ENCODE data around the gene SIRT2.
"Not testable (repeated sequence)": the region's sequence is repeated elsewhere in the genome, so short reads cannot be mapped to it uniquely, and the experiment has no call there.

The SIRT2 gene
- 56.6 to 67.6 (median 60.8) reads per million in 4 donors for total RNA-seq

DNA sequence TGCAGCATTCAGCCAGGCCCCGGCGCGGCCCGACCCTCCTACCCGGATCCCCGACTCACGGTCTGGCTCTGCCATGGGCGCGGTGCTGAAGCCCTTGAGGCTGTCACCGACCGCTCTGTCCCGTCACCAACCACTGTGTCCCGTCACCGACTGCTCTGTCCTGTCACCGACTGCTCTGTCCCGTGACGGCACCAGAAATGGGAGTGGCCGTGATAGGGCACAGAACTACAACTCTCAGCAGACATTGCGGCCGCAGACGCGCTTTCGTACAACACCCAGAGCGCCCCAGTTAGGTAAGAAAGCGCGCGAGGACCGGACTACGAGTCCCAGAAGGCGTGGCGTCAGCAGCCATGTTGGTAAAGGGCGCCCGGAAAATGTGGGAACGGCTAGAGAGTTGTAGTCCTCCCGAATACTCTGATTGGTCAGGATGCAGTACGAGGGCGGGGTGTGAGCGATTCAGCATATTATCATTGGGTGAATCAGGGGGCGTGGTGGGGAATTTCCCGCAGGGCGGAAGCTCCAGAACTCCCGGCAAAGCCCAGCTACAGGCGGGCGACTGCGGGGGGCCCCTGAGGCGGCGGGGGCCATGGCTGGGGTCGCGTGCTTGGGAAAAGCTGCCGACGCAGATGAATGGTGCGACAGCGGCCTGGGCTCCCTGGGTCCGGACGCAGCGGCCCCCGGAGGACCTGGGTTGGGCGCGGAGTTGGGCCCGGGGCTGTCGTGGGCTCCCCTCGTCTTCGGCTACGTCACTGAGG lies at the start of gene SIRT2, which contains the start of gene NFKBIB:
TSS of gene SIRT2 (minus strand) at position 172 of the 755 bp plus-strand sequence. CDS start at position 75, 97 bp downstream.
TSS of gene NFKBIB (plus strand) at position 523 of the 755 bp plus-strand sequence. CDS start at position 587, 64 bp downstream.
- peak; percentile 98 to 100 (median 99) for DNase-seq

DNA sequence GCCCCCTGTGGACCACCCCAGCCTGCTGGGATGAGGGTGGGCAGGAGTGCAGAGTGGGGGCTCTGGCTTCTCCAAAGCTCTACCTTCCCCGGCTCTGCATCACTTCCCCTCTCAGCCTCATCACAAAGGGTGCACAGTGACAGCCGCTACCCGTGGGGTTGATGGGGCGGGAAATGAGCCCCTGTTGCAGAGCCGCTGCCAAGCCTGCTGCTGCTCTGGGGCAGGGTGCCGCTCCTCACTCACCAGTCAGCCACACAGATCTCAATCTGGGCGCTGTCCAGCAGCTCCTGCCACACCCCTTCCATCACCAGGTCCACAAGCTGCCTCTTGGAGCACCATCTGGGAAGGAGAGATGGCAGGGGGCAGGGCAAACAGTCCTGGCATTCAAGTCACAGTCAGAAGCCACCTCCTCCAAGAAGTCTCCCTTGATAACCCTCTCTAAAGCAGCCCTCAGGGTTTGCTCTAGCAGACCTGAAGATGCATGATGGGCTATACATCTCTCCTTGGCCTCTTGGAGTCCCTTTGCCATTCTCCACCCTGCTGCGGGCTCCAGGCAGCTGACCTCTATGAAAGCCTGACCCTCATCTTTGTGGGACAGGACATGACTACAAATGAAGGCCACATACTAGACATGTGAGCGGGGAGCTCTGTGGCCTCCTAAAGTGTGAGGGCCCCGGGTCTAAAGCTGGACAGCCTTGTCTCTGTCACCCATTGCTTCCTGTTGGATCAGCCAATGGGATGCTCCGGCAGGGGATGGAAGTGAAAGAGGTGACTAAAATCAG lies 47.0 kb upstream of the SIRT2 start:
- no peak for DNase-seq

DNA sequence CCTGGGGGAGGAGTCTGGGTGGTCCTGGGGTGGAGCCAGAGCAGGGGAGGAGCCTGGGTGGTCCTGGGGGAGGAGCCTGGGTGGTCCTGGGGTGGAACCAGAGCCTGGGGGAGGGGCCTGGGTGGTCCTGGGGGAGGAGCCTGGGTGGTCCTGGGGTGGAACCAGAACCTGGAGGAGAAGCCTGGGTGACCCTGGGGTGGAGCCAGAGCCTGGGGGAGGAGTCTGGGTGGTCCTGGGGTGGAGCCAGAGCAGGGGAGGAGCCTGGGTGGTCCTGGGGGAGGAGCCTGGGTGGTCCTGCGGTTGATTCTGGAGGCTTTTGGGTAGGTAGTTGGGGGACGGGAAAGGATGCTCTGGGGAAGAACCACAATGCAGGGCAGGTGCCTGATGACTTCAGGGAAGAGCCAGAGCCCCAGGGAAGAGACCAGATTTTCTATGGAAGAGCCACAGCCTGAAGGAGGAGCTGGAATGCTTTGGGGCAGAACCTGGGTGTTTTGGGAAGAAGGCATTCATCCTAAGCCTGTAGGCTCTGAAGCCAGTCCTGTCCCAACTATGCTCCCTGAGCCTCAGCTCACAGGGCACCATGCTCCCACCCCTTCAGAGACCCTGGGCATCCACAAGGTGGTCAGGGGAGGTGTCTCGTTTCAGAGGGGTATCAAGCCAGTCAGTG lies 46.3 kb upstream of the SIRT2 start:
- no peak for DNase-seq

DNA sequence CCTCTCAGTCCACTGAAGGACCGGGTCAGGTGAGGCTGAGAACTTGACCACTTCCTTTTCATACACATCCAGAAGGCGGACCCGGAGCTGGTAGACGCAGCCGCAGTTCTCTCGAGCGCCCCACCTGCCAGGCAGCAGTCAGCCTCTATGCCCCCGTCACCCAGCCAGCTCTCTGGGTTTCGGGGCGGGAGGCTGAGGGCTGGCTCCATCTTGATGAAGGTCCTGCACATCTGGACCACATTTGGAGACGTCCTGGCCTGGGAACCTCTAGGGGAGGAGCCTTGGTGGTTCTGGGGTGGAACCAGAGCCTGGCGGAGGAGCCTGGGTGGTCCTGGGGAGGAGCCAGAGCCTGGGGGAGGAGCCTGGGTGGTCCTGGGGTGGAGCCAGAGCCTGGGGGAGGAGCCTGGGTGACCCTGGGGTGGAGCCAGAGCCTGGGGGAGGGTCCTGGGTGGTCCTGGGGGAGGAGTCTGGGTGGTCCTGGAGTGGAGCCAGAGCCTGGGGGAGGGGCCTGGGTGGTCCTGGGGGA lies 45.6 kb upstream of the SIRT2 start:
- DNase-seq: no peak

DNA sequence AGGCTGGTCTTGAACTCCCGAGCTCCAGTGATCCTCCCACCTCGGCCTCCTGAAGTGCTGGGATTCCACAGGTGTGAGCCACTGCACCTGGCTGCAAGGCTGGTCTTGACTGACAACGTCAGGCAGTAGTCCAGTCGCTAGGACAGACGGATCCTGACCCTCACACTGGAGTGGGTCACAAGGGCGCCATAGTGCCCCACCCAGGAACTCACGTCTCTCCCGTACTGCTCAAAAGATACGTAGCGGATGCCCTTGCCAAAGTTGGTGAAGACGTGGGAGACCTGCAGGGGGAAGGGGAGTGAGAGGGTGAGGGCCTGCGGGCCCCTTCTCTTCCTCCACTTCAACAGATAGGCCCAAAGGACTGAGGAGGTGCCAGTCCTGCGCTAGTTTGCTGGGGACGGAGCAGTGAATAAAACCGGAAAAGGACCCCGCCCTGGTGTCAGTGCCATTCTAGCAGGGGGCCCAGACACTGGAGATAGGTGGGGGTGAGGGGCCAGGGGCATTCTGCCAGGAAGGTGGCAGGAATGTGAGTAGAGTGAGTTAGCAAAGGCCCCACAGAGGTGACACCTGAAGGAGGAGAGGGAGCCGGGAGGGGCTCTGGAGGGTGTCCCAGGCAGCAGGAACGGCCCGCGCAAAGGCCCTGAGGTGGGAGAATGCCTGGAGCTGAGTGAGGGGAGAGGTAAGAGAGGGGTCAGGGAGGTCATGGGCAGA lies 43.2 kb upstream of the SIRT2 start:
- DNase-seq: no peak

DNA sequence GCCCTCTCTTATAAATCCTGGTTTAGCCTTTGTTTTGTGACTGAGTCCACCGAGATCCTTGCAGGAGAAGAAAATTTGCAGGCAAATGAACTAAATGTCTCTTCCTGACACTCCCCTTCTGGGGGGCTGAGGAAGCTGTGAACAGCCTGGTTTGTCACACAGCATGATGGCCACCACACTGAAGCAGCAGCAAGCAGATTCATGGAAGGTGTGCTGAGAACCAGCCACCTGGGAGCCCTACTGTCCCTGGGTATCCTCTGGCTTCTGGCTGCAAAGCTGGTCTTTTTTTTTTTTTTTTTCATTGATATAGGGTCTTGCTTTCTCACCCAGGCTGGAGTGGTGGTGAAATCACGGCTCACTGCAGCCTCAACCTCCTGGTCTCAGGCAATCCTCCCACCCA lies 42.6 kb upstream of the SIRT2 start:
- no peak for DNase-seq

DNA sequence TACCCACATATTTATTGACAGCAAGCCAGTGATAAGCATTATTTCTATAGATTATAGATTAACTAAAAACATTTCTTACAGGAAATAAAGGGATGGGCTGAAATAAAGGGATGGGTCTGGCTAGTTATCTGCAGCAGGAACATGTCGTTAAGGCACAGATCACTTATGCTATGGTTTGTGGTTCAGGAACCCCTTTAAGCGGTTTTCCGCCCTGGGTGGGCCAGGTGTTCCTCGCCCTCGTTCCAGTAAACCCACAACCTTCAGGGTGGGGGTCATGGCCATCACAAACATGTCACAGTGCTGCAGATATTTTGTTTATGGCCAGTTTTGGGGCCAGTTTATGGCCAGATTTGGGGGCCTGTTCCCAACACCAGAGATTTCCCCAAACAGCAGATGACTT lies 42.0 kb upstream of the SIRT2 start:
- not testable (repeated sequence) for DNase-seq

DNA sequence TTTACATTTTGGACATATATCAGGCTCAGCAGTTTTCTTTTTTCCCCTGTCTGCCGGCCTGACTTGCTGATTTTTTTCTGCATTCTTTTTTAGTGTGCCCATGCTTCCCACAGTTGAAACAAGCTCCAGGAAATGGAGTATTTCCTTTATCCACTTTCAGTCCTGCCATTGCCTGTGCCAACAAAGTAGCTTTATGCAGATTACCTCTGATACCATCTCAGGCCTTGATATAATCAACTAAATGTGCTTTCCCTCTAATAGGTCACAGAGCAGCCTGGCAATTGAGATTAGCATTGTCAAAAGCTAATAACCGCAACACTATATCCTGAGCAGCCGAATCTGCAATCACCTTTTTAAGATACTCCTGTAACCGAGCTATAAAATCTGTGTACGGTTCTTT lies 40.5 kb upstream of the SIRT2 start:
- DNase-seq: no peak

DNA sequence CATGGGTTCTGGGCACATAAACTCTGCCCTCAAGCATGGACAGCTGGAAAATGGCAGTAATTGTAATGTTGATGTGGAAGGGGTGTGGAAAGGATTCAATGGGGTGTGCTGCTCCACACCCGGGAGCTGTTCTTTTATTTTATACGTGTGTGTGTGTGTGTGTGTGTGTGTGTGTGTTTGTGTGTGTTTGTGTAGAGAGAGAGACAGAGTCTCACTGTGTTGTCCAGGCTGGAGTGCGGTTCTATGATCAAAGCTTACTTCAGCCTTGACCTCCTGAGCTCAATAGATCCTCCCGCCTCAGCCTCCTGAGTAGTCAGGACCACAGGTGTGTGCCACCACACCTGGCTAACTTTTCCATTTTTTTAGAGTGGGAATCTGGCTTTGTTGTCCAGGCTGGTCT lies 34.1 kb upstream of the SIRT2 start:
- DNase-seq: no peak

DNA sequence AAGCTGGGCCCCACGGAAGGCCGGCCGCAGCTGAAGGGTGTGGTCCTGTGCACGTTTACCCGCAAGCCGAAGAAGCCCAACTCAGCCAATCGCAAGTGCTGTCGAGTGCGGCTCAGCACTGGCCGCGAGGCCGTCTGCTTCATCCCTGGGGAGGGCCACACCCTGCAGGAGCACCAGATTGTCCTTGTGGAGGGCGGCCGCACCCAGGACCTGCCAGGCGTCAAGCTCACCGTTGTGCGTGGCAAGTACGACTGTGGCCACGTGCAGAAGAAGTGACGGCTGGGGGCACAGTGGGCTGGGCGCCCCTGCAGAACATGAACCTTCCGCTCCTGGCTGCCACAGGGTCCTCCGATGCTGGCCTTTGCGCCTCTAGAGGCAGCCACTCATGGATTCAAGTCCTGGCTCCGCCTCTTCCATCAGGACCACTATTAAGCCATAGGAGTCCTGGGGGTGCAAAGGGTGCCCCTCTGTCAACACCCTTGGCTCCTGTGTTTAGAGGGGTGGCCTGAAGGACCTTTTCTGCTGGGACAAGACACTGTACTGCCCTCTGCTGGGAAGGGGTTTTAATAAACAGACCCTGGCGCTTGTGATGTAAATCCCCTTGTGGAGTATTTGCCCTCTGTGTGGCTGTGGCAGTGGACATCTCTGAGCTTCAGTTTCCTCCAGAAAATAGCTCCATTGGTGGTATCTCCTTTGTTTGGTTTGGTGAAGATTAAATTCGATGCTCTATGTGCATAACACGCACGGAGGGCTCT lies 33.2 kb upstream of the SIRT2 start:
- peak in 2 of 5 donors; percentile 30 to 54 for DNase-seq

DNA sequence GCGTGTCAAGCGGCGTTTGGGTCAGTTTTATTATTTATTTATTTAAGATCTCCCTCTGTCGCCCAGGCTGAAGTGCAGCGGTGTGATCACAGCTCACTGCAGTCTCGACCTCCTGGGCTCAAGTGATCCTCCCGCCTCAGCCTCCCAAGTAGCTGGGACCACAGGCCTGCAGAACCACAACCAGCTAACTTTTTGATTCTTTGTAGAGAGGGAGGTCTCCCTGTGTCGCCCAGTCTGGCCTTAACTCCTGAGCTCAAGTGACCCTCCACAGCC lies 32.0 kb upstream of the SIRT2 start:
- DNase-seq: no peak

DNA sequence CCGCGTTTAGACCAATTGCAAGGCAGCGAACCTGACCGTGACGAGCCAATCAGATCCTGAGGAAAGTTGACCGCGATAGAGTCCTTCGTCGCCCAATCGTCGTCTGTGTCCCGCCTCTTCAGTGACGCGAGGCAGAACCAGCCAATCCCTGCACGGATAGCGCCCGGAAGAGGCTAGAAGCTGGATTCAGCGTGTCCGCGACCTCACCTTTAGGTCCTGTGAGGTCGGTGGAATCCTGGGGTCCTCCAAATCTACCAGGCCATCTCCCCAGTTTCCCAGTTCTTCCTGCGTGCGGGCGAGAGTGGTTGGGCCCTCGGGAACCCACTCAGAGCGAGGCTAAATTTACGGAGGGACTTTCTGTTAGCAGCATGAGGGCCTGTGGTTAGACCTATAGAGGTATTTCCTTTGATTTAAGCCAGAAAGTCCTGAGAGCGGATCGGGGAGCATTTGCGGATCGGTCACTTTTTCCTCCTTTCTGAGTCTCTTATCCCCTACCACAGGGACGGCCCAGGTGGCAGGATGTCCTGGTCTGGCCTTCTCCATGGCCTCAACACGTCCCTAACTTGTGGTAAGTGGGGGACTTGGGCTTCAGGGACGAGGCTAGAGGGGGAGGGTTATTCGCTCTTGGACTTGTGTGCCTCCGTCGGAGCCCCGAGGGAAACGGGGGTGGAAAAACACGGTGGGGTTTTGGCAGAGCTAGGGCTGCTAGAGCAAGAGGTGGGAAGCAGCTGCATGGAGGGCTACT lies 31.5 kb upstream of the SIRT2 start, which contains the start of gene MRPS12:
TSS of gene MRPS12 (plus strand) at position 169 of the 745 bp plus-strand sequence. CDS start at position 520, 351 bp downstream.
- DNase-seq: peak; percentile 96 to 99 (median 98)

DNA sequence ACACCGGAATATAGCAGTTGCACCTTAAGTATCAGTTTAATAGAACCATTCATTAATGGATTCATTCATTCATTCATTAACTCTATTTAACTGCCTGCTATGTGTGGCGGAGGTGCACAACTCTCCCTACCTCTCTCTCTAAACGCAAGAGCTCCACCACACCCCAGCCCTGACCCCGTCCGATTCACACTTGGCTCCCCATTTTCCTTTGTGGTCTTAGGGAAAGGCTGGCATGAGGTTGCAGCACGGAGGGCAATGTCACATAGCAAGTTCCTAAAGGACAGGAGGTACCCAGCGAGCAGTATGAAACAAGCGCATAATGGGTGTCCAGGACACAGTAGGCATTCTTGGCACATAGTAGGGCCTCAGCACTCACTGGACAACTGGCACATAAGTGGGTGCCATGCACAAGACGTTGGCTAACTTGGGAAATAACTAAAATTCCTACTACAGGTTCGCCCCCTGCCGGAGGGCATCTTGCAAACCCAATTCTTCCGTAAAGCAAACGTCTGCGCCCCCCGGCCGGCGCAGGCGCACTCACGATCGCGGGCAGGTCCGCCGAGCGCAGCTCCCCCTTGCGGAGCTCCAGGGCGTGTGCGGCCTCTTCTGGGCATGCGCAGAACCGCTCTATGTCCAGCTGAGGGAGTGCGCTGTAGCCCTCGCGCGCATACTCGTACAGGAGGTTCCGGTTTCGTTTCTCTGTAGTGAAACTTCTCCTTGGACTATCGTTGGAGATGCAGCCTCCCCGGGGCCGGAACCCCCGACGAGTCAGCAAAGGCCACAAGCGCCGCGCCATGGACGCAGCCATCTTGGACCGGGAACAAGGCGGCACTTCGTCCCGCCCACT lies 30.7 kb upstream of the SIRT2 start, which contains the start of gene SARS2:
TSS of gene SARS2 (minus strand) at position 835 of the 847 bp plus-strand sequence. CDS start at position 808, 27 bp downstream.
- DNase-seq: peak; percentile 86 to 96 (median 89)

DNA sequence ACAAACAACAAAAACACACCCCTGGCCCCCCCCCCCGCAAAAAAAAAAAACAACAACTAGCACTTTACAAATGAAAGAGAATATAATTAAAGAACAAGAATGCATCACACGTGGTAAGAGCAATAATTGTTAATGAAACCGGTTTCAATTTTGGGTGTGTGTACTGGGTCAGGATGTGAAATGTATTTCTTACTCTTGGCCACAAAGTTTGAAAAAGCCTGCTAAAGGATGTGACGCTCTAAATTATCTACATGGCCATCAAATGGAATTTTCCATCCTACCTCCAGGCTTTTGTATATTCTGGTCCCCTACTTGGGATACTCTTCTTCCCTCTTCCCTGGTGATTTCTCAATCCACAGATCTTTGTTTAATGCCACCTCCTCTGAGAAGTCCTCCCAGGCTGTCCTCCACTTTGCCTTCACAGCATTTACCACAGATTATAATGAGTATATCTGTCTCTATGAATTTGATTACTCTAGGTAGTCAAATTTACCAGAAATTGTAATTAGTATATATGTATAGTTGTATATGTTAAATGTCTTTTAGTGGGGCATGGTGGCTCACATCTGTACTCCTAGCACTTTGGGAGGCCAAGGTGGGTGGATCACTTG lies 29.1 kb upstream of the SIRT2 start:
- peak in 1 of 5 donors; percentile 40 for DNase-seq

DNA sequence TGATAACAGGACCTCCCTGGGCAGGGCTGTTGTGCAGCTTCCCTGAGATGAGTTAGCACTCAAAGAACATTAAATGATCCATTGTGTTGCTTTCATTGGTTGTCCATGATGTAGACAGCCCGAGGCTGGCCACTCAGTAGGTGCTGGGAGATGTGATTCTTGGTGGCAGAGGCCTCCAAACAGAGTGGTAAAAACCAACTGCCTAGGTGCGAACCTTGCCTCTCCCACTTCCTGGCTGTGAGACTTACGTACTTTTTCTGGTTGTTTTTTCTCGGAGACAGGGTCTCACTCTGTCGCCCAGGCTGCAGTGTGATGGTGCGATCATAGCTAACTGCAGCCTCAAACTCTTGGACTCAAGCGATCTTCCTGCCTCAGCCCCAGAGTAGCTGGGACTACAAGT lies 25.0 kb upstream of the SIRT2 start:
- DNase-seq: no peak

DNA sequence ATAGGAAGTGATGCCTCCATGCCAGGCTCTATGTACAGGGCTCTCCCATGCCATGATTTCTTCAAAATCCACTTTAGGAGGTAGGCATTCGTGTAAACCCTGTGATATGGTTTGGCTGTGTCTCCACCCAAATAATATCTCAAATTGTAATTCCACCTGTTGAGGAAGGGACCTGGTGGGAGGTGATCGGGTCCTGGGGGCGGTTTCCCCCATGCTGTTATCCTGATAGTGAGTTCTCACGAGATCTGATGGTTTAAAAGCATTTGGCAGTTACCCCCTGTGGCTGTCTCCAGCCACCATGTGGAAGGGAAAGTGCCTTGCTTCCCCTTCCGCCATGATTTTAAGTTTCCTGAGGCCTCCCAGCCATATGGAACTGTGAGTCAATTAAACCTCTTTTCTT lies 23.1 kb upstream of the SIRT2 start:
- DNase-seq: no peak

DNA sequence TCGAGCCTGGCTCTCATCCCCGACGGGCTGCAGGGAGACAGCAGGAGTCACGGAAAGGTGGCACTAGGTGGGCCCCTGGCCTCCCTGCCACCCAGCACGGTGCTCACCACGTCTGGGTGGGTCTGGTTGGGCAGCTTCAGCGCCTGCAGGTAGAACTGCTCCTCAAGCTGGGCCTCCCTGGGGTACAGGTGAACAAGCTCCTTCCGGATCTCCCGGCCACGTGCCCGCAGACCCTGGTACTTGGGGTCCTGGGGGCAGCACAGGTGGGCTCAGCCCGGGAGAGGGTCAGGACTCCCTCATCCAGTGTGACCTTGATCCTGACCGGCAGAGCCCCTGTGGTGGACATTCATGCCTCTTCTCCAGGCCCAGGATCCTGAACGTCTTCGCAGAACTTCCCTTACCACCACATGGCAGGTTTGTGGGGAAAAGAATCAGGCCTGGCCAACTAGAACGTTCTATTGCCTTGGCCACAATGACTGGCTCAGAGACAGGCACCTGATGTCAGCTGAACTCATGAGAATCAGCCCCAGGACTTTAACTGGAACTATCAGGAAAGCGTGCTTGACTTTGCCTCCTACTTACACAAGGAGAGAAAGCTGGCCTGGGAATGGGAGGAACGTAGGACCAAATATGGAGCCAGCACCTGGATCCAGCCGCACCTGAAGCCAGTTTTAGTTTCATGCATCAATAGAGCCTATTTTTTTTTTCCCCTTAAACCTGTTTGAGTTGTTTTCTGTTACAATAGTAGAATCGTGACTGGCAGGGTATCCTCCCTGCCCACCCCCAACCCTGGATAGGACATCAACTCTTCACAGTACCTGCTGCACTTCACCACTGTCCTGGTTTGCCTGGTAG lies 22.2 kb upstream of the SIRT2 start:
- no peak for DNase-seq

All from T-helper 1 cell (primary cell).